H1 (cell line): ENCODE results near the gene R3HDM4. TPM values are rescaled to one million over a fixed set of nuclear protein-coding genes. Genes with fewer than 3 reads are reported as not detected.

Experiments
- CTCF ChIA-PET: fragments of 300-600 bp; sonication (Branson Sonifier 250); formaldehyde crosslinking; loops from one replicate; lab custom pipeline; 2021; ENCODE audit not compliant: partially characterized antibody; lab: Charles Lee
- POLR2A ChIA-PET: fragments of 300-600 bp; sonication (Branson Sonifier 250); formaldehyde crosslinking; loops from one replicate; lab custom pipeline; 2021; ENCODE audit warnings: inconsistent platforms; ENCODE audit not compliant: partially characterized antibody; lab: Charles Lee
- DNase-seq, 2 experiments: peaks; one replicate each; pipeline versions ENCODE4 v3.0.0 to v3.0.0-alpha.2; 2010 to 2022; ENCODE audit warnings: low spot score in 2 of 2, low read depth in 1 of 2, mixed read lengths in 1 of 2
- FAIRE-seq: peaks from 2 replicates; lab custom pipeline; 2011; peaks lifted over from hg19 to GRCh38; lab: Jason Lieb, UNC
- H2AFZ ChIP-seq: 2 replicates; pipeline ENCODE4 v1.8.1; 2012; ENCODE audit warnings: low read length, inconsistent platforms
- H2AK5ac ChIP-seq: 2 replicates; pipeline ENCODE4 v1.6.1; 2013; ENCODE audit warnings: low read depth, low read length
- H2BK120ac ChIP-seq: replicated peaks from 2 replicates; pipeline ENCODE3; 2013; ENCODE audit warnings: low read depth, low read length, inconsistent platforms
- H2BK12ac ChIP-seq: 2 replicates; pipeline ENCODE4 v1.6.1; 2013; ENCODE audit warnings: low read depth, low read length
- H2BK15ac ChIP-seq: 2 replicates; pipeline ENCODE4 v1.6.1; 2013; ENCODE audit warnings: low read length
- H2BK20ac ChIP-seq: 2 replicates; pipeline ENCODE4 v1.6.1; 2013; ENCODE audit warnings: low read length
- H2BK5ac ChIP-seq: 2 replicates; pipeline ENCODE4 v1.6.1; 2013; ENCODE audit warnings: low read depth, low read length
- H3K14ac ChIP-seq: 2 replicates; pipeline ENCODE4 v1.6.1; 2013; ENCODE audit warnings: inconsistent platforms; ENCODE audit not compliant: insufficient read length
- H3K18ac ChIP-seq: 2 replicates; pipeline ENCODE4 v1.6.1; 2013; ENCODE audit warnings: low read length; ENCODE audit errors: extremely low read depth
- H3K23ac ChIP-seq: 2 replicates; pipeline ENCODE4 v1.6.1; 2013; ENCODE audit warnings: inconsistent platforms; ENCODE audit not compliant: insufficient read length
- H3K23me2 ChIP-seq: 2 replicates; pipeline ENCODE4 v1.6.1; 2013; ENCODE audit warnings: low read depth, low read length
- H3K27ac ChIP-seq: 2 replicates; pipeline ENCODE4 v1.6.1; 2011; ENCODE audit warnings: low read depth, low read length, inconsistent platforms
- H3K27me3 ChIP-seq, 4 experiments: replicated peaks in 1 of 4; 1 replicate in 1 of 4; 2 replicates in 3 of 4; pipeline versions ENCODE4 v1.6.1 to v1.8.1; 2011 to 2013; ENCODE audit warnings: low read length in 3 of 4, mild to moderate bottlenecking in 3 of 4, inconsistent platforms in 2 of 4, mixed read lengths in 2 of 4, moderate library complexity in 1 of 4; ENCODE audit not compliant: control insufficient read depth in 3 of 4, insufficient read depth in 3 of 4; ENCODE audit errors: extremely low read depth in 1 of 4
- H3K36me3 ChIP-seq, 4 experiments: 2 replicates each; pipeline versions ENCODE4 v1.6.1 to v1.8.1; 2011 to 2013; ENCODE audit warnings: mild to moderate bottlenecking in 4 of 4, low read length in 3 of 4, moderate library complexity in 2 of 4, control low read depth in 1 of 4, inconsistent platforms in 1 of 4; ENCODE audit not compliant: insufficient read depth in 4 of 4, control insufficient read depth in 2 of 4
- H3K4ac ChIP-seq: replicated peaks from 2 replicates; pipeline ENCODE3; 2013; ENCODE audit warnings: low read length, low read depth, mixed read lengths, inconsistent platforms; ENCODE audit not compliant: insufficient read length
- H3K4me1 ChIP-seq, 4 experiments: replicated peaks in 1 of 4; 1 replicate in 1 of 4; 2 replicates in 3 of 4; pipeline versions ENCODE4 v1.6.1 to v1.8.1; 2011 to 2013; ENCODE audit warnings: low read length in 3 of 4, inconsistent platforms in 2 of 4, mixed read lengths in 1 of 4; ENCODE audit not compliant: insufficient read depth in 4 of 4, control insufficient read depth in 3 of 4
- H3K4me2 ChIP-seq, 2 experiments: 2 replicates each; pipeline versions ENCODE4 v1.6.1 to v1.8.1; 2011 to 2013; ENCODE audit warnings: low read depth in 2 of 2, low read length in 2 of 2, control low read depth in 1 of 2, inconsistent platforms in 1 of 2, mild to moderate bottlenecking in 1 of 2; ENCODE audit not compliant: insufficient read depth in 1 of 2
- H3K4me3 ChIP-seq, 4 experiments: fragments of 200-600, 300-600 bp in 1 of 4; sonication (generic), shearing (Covaris generic), sonication (Bioruptor Twin) in 1 of 4; 2 replicates each; pipeline versions ENCODE4 v1.5.1 to v1.8.1; 2011 to 2016; ENCODE audit warnings: low read length in 4 of 4, low read depth in 3 of 4, control low read depth in 2 of 4, inconsistent platforms in 2 of 4, mild to moderate bottlenecking in 2 of 4, mixed read lengths in 1 of 4, moderate library complexity in 1 of 4; ENCODE audit not compliant: insufficient read depth in 2 of 4; ENCODE audit errors: extremely low read depth in 1 of 4
- H3K56ac ChIP-seq: replicated peaks from 2 replicates; pipeline ENCODE3; 2013; ENCODE audit warnings: low read depth, mild to moderate bottlenecking, mixed read lengths, low read length, inconsistent platforms; ENCODE audit not compliant: insufficient read length
- H3K79me1 ChIP-seq: 2 replicates; pipeline ENCODE4 v1.6.1; 2013; ENCODE audit warnings: low read depth, low read length, control low read depth
- H3K79me2 ChIP-seq, 2 experiments: 2 replicates each; pipeline versions ENCODE4 v1.6.1 to v1.8.1; 2012 to 2013; ENCODE audit warnings: low read length in 2 of 2, mild to moderate bottlenecking in 2 of 2, inconsistent platforms in 1 of 2; ENCODE audit not compliant: insufficient read depth in 2 of 2, control insufficient read depth in 1 of 2
- H3K9ac ChIP-seq, 4 experiments: replicated peaks in 1 of 4; 1 replicate in 1 of 4; 2 replicates in 3 of 4; pipeline versions ENCODE4 v1.6.1 to v1.8.1; 2011 to 2013; ENCODE audit warnings: low read depth in 3 of 4, low read length in 3 of 4, control low read depth in 2 of 4, mild to moderate bottlenecking in 2 of 4, moderate library complexity in 2 of 4, inconsistent platforms in 1 of 4; ENCODE audit errors: extremely low read depth in 1 of 4
- H3K9me3 ChIP-seq, 2 experiments: 2 replicates each; pipeline versions ENCODE4 v1.6.1 to v1.8.1; 2012 to 2013; ENCODE audit warnings: mild to moderate bottlenecking in 2 of 2, moderate library complexity in 2 of 2, control low read depth in 1 of 2, inconsistent platforms in 1 of 2, low read depth in 1 of 2, low read length in 1 of 2, mixed read lengths in 1 of 2; ENCODE audit not compliant: insufficient read depth in 2 of 2
- H4K20me1 ChIP-seq, 2 experiments: replicated peaks in 1 of 2; 2 replicates each; pipeline versions ENCODE3 to v1.8.1; 2011 to 2013; ENCODE audit warnings: inconsistent platforms in 2 of 2, low read length in 2 of 2, mild to moderate bottlenecking in 1 of 2; ENCODE audit not compliant: insufficient read depth in 2 of 2, control insufficient read depth in 1 of 2
- H4K5ac ChIP-seq: 2 replicates; pipeline ENCODE4 v1.6.1; 2013; ENCODE audit warnings: low read length, low read depth, mixed read lengths, inconsistent platforms; ENCODE audit not compliant: insufficient read length
- H4K8ac ChIP-seq: 2 replicates; pipeline ENCODE4 v1.8.0; 2013; ENCODE audit warnings: mild to moderate bottlenecking, moderate library complexity, low read length, inconsistent platforms; ENCODE audit not compliant: insufficient read depth; ENCODE audit errors: extremely low read depth
- H4K91ac ChIP-seq: replicated peaks from 2 replicates; pipeline ENCODE3; 2013; ENCODE audit warnings: low read length, mixed read lengths, inconsistent platforms; ENCODE audit not compliant: insufficient read length
- CBX8 ChIP-seq: fragments of 300-800, 300-1000 bp; sonication (generic); IDR thresholded peaks from 2 replicates; pipeline ENCODE4 v1.7.1; 2016; ENCODE audit warnings: low read depth, low read length, borderline replicate concordance
- FOSL1 ChIP-seq: IDR thresholded peaks from 2 replicates; pipeline ENCODE4 v1.6.1; 2011; ENCODE audit warnings: mild to moderate bottlenecking, low read depth, low read length, moderate library complexity; ENCODE audit not compliant: insufficient read depth
- JUN ChIP-seq: IDR thresholded peaks from 2 replicates; pipeline ENCODE4 v1.6.1; 2011; ENCODE audit warnings: low read depth, mild to moderate bottlenecking, improper control_type of control experiment, low read length
- KDM1A ChIP-seq: fragments of 200-600, 300-600 bp; sonication (generic); IDR thresholded peaks from 2 replicates; pipeline ENCODE4 v1.7.1; 2016; ENCODE audit warnings: mild to moderate bottlenecking, low read length, borderline replicate concordance
- NRF1 ChIP-seq: IDR thresholded peaks from 2 replicates; pipeline ENCODE4 v1.6.1; 2011; ENCODE audit warnings: mild to moderate bottlenecking, low read depth, low read length, improper control_type of control experiment
- PHF8 ChIP-seq: fragments of 200-600 bp; sonication (generic); conservative IDR thresholded peaks from 2 replicates; pipeline ENCODE4 v1.7.1; 2012; ENCODE audit warnings: low read depth, mild to moderate bottlenecking, inconsistent platforms, low read length, moderate library complexity
- SP1 ChIP-seq: IDR thresholded peaks from 2 replicates; pipeline ENCODE4 v1.6.1; 2011; ENCODE audit warnings: low read depth, low read length
- SRF ChIP-seq: IDR thresholded peaks from 2 replicates; pipeline ENCODE4 v1.6.1; 2011; ENCODE audit warnings: mild to moderate bottlenecking, low read depth, low read length, moderate library complexity
- YY1 ChIP-seq: IDR thresholded peaks from 2 replicates; pipeline ENCODE4 v1.6.1; 2011; ENCODE audit warnings: low read depth, mild to moderate bottlenecking, low read length
- WGBS, 2 experiments: shearing (Covaris generic) in 1 of 2; methylation state at CpG; one replicate each; pipeline versions ENCODE4 v1.1.6 to v1.1.7; 2013 to 2015; ENCODE audit warnings: low lambda C conversion rate in 2 of 2, mixed read lengths in 2 of 2, inconsistent platforms in 1 of 2, low coverage in 1 of 2, missing lambda C conversion rate in 1 of 2; ENCODE audit not compliant: insufficient replicate concordance in 2 of 2, insufficient coverage in 1 of 2, insufficient read length in 1 of 2; ENCODE audit errors: extremely low coverage in 1 of 2, missing lambda C conversion rate in 1 of 2; 5-methylcytosine and 5-hydroxymethylcytosine counted together
- polyA plus RNA-seq, 7 experiments: library from polyadenylated mRNA; depleted of rRNA in 3 of 7; stranded (reverse) in 5 of 7; unstranded in 2 of 7; fragments of >200 nt in 5 of 7; fragments of 200-250 nt in 2 of 7; gene quantifications; 1 replicate in 5 of 7; 2 replicates in 1 of 7; 4 replicates in 1 of 7; pipeline versions ENCODE4 v1.2.1 to v1.2.3, GENCODE V29; 2011 to 2013; ENCODE audit warnings: missing spikeins in 2 of 7, mixed read lengths in 2 of 7
- total RNA-seq: library from RNA; stranded (reverse); fragmentation: NEBNext Ultra II Directional; extraction: Animal tissue kit (Norgen Biotek cat#: 25700); gene quantifications from 2 replicates; pipeline ENCODE4 v1.2.1, GENCODE V29; 2021
- TF ChIP-seq, protein P1 (sequence below), 3 experiments: IDR thresholded peaks; 1 replicate in 2 of 3; 2 replicates in 1 of 3; pipeline versions ENCODE4 v1.5.1 to v1.6.1; 2011; ENCODE audit warnings: low read length in 3 of 3, mild to moderate bottlenecking in 3 of 3, inconsistent platforms in 2 of 3, low read depth in 1 of 3, moderate library complexity in 1 of 3; ENCODE audit not compliant: insufficient read depth in 1 of 3; ENCODE audit errors: control extremely low read depth in 1 of 3

Gene R3HDM4
- total and polyA plus RNA-seq, 2 of the 8 experiments (the other 6 are each of a cell fraction or from before 2014, with no cell fraction given) = 76.8 to 102 TPM

DNA sequence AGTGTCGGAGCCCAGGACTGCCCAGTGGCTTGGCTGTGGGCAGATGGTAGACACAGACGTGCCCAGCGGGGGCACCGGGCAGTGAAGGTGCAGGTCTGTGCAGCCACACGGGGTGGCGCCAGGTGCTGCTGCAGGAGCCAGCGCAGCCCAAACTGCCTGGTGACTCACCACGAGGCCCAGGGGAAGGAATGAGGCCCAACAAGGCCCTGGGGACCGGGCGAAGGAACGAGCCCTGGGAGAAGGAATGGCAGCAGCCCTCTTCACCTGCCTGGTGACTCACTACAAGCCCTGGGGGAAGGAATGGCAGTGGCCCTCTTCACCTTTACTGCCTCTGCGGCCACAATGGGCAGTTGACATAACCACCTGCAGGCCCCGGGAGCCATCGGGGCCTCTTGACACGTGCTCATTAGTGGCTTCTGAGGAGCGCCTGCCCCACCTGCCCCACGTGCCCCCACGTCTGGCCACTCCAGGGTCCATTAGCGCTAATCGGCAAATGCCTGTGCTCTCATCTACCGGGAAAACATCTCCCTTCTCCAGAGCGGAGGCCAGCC, 29.3 kb downstream of the R3HDM4 start:
- no peak overlapping the region for H4K8ac ChIP-seq
- peaks cover 0 to 26% (median 6%) of the 10 kb centered on the region in 4 experiments; a peak in 4 of 8 replicates for H3K36me3 ChIP-seq
- 94% methylated on average over 22 of the region's 22 CpGs; no CpG with 5 or more reads in 1 of the 2 experiments for WGBS, 2 experiments
- no peak overlapping the region for H3K56ac ChIP-seq
- no peaks in the 10 kb centered on the region for H3K9me3 ChIP-seq
- no peak overlapping the region for H4K91ac ChIP-seq
- no peaks in the 10 kb centered on the region for H3K4me1 ChIP-seq
- no peak overlapping the region for H3K18ac ChIP-seq
- no peak overlapping the region for H2AK5ac ChIP-seq
- no peaks in the 10 kb centered on the region for H3K79me1 ChIP-seq
- no peaks in the 10 kb centered on the region for H3K79me2 ChIP-seq
- H3K4me3 ChIP-seq = no peak overlapping the region
- no peak overlapping the region for H2BK15ac ChIP-seq
- no peak overlapping the region for H2BK20ac ChIP-seq
- ChIA-PET POLR2A (interaction anchor here (0.6 to 11.5 kb wide), 4 partner anchors 6 to 113 kb away, joined by 3 to 82 read pairs (median 3); partner anchors contain the start of genes MED16 and RNU6-9), CTCF (interaction anchor here (0.6 to 2.1 kb wide), 4 partner anchors 10 to 34 kb away, joined by 3 to 11 read pairs (median 5); no protein-coding TSS in a partner anchor)
- no peak overlapping the region for H2AFZ ChIP-seq
- H3K9ac ChIP-seq = no peak overlapping the region; a peak in 1 of 7 replicates
- H3K23me2 ChIP-seq = no peaks in the 10 kb centered on the region
- no peak overlapping the region for H3K27ac ChIP-seq
- no peaks in the 10 kb centered on the region for H3K27me3 ChIP-seq
- H3K4ac ChIP-seq = no peak overlapping the region
- H3K14ac ChIP-seq = no peak overlapping the region
- no peak overlapping the region for H3K4me2 ChIP-seq
- H2BK5ac ChIP-seq = 0 out of 2 replicates have a peak overlapping the region, but pooled peaks have one; percentile 30
- no peak overlapping the region for H4K5ac ChIP-seq
- FAIRE-seq = no peak
- no peak overlapping the region for H3K23ac ChIP-seq
- no peak overlapping the region for H2BK12ac ChIP-seq
- no peak overlapping the region for H2BK120ac ChIP-seq
- H4K20me1 ChIP-seq = peaks cover 5 to 7% of the 10 kb centered on the region in 2 experiments
- DNase-seq = no peak
- TF ChIP-seq KDM1A (no peak), SRF (no peak), SP1 (no peak), PHF8 (no peak), CBX8 (no peak), YY1 (no peak), FOSL1 (no peak), NRF1 (no peak), JUN (no peak)
- TF ChIP-seq, protein P1, sequence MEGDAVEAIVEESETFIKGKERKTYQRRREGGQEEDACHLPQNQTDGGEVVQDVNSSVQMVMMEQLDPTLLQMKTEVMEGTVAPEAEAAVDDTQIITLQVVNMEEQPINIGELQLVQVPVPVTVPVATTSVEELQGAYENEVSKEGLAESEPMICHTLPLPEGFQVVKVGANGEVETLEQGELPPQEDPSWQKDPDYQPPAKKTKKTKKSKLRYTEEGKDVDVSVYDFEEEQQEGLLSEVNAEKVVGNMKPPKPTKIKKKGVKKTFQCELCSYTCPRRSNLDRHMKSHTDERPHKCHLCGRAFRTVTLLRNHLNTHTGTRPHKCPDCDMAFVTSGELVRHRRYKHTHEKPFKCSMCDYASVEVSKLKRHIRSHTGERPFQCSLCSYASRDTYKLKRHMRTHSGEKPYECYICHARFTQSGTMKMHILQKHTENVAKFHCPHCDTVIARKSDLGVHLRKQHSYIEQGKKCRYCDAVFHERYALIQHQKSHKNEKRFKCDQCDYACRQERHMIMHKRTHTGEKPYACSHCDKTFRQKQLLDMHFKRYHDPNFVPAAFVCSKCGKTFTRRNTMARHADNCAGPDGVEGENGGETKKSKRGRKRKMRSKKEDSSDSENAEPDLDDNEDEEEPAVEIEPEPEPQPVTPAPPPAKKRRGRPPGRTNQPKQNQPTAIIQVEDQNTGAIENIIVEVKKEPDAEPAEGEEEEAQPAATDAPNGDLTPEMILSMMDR (IDR thresholded peaks at IDR 0.05; ENCODE audit: control extremely low read depth in 1 of 3, insufficient read depth in 1 of 3, low read depth in 1 of 3, low read length in 3 of 3) = peak; percentile 29 to 44 (median 36); a peak in 3 of 4 replicates
